ENCODE data around the gene PRRT4. TPM values are rescaled to one million over a fixed set of nuclear protein-coding genes. Genes with fewer than 3 reads are reported as not detected.

The PRRT4 gene
- total RNA-seq, 4 donors from 2014 or later, result 0.38 to 1.9 (median 1.5) TPM

GRCh38 chr7:128389618-128390329 lies 28.3 kb upstream of the PRRT4 start:
- WGBS, 2 donors, result 100% methylated on average over 1 of the region's 9 CpGs; no CpG with 5 or more reads in 1 of the 2 donors
- peaks cover 0 to 17% (median 0%) of the 10 kb centered on the region in 4 donors for H3K27me3 ChIP-seq
- no peak for TF ChIP-seq POLR2A (IDR thresholded peaks at IDR 0.05)
- TF ChIP-seq CTCF (IDR thresholded peaks at IDR 0.05), result no peak
- no peak for DNase-seq
- no peaks in the 10 kb centered on the region for H3K9me3 ChIP-seq
- H3K27ac ChIP-seq, result no peak overlapping the region
- intact Hi-C loops (cut with DNase I), result loop anchor here (5.0 kb wide), 1 partner anchor 42 kb away; no protein-coding TSS in a partner anchor
- peaks cover 12 to 37% (median 22%) of the 10 kb centered on the region in 3 donors for H3K36me3 ChIP-seq
- peaks cover 0 to 19% (median 7%) of the 10 kb centered on the region in 3 donors for H3K4me1 ChIP-seq
- no peak overlapping the region for H3K4me3 ChIP-seq

GRCh38 chr7:128389085-128389617 lies 27.7 kb upstream of the PRRT4 start:
- 29% methylated on average over 1 of the region's 2 CpGs; no CpG with 5 or more reads in 1 of the 2 donors for whole genome bisulfite sequencing, 2 donors
- DNase-seq, result no peak
- Histone ChIP-seq H3K27ac (no peak overlapping the region), H3K36me3 (peaks cover 6 to 31% (median 17%) of the 10 kb centered on the region in 3 donors), H3K27me3 (peaks cover 0 to 17% (median 0%) of the 10 kb centered on the region in 4 donors), H3K4me3 (no peak overlapping the region), H3K4me1 (peaks cover 0 to 25% (median 7%) of the 10 kb centered on the region in 3 donors), H3K9me3 (no peaks in the 10 kb centered on the region)
- no peak for TF ChIP-seq POLR2A (IDR thresholded peaks at IDR 0.05)
- no peak for TF ChIP-seq CTCF (IDR thresholded peaks at IDR 0.05)
- intact Hi-C loops (cut with DNase I), result loop anchor here (5.0 kb wide), 1 partner anchor 42 kb away; no protein-coding TSS in a partner anchor

- H3K4me1 ChIP-seq, result peaks cover 0 to 35% (median 7%) of the 10 kb centered on the region in 3 donors
- TF ChIP-seq CTCF (IDR thresholded peaks at IDR 0.05) (no peak), POLR2A (IDR thresholded peaks at IDR 0.05) (no peak)
- WGBS, 2 donors, result 40 to 77% methylated on average over 1 to 2 of the region's 3 CpGs
- H3K27me3 ChIP-seq, result peaks cover 0 to 17% (median 0%) of the 10 kb centered on the region in 4 donors
- no peak for DNase-seq
- peaks cover 0 to 21% (median 6%) of the 10 kb centered on the region in 3 donors for H3K36me3 ChIP-seq
- H3K27ac ChIP-seq, result no peak overlapping the region
- no peaks in the 10 kb centered on the region for H3K9me3 ChIP-seq
- intact Hi-C loops (cut with DNase I), result loop anchor here (5.0 kb wide), 1 partner anchor 41 kb away; no protein-coding TSS in a partner anchor
- no peak overlapping the region for H3K4me3 ChIP-seq
Measured at GRCh38 chr7:128388145-128388485, 26.6 kb upstream of the PRRT4 start.

GRCh38 chr7:128387216-128388144 lies 26.0 kb upstream of the PRRT4 start:
- intact Hi-C loops (cut with DNase I), result loop anchor here (5.0 kb wide), 1 partner anchor 40 kb away; no protein-coding TSS in a partner anchor
- TF ChIP-seq CTCF (IDR thresholded peaks at IDR 0.05) (peak; percentile 80 to 89 (median 82)), POLR2A (IDR thresholded peaks at IDR 0.05) (no peak)
- Histone ChIP-seq H3K27me3 (peaks cover 0 to 17% (median 0%) of the 10 kb centered on the region in 4 donors), H3K27ac (peak overlapping the region in 1 of 4 donors; percentile 9), H3K9me3 (no peaks in the 10 kb centered on the region), H3K4me1 (peaks cover 0 to 40% (median 7%) of the 10 kb centered on the region in 3 donors), H3K36me3 (peaks cover 0 to 14% (median under 1%) of the 10 kb centered on the region in 3 donors), H3K4me3 (no peak overlapping the region)
- WGBS, 2 donors, result 18 to 19% methylated on average over 14 to 17 of the region's 24 CpGs
- no peak for DNase-seq
